SK-N-MC (cell line): ENCODE results near the gene TSPAN4.

ENCODE experiments used
- EZH2 ChIP-seq: fragments of 200-600 bp; sonication (generic); IDR thresholded peaks from one replicate; pipeline ENCODE4 v1.6.1; 2017; ENCODE audit warnings: antibody characterized with exemption
- POLR2AphosphoS5 ChIP-seq: IDR thresholded peaks from 2 replicates; pipeline ENCODE4 v1.6.1; 2012; ENCODE audit warnings: mild to moderate bottlenecking, low read depth, low read length, borderline replicate concordance

GRCh38 chr11:792873-793272 is 49.8 kb upstream of the TSPAN4 start:
- TF ChIP-seq EZH2 = no peak
- TF ChIP-seq POLR2AphosphoS5 = no peak
